ENCODE measurements around the gene SLF2.
"Not testable (repeated sequence)": the region's sequence is repeated elsewhere in the genome, so short reads cannot be mapped to it uniquely, and the experiment has no call there.

The SLF2 gene

DNA sequence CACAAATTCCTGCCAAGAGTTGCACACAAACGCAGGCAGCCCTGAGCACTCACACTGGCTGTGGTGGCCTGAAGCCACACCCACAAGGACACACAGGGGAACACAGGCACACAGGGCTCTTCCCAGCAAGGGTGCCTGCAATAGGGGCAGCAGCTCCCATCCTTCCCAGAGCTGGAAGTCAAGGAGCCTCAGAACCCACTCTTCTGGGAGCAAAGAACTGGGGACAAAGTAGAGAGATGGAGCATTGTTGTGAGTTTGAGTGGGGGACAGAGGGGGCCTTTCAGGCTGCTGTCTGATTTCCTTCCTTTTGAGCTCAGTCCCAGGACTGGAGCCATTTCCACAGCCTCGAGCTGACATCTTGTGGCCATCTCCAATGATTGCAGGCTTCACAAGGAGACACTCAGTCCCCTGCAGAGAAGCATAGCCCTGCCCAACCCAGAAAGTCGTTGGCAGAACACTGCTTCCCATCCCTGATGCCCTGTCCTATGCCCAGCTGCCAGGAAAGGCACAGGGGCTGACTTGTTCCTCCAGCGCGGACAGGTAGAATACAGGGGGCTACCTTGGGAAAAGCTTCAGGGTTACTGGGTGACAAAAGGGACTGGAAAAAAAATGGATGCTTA lies 34.4 kb upstream of the SLF2 start:
- no peak for DNase-seq

DNA sequence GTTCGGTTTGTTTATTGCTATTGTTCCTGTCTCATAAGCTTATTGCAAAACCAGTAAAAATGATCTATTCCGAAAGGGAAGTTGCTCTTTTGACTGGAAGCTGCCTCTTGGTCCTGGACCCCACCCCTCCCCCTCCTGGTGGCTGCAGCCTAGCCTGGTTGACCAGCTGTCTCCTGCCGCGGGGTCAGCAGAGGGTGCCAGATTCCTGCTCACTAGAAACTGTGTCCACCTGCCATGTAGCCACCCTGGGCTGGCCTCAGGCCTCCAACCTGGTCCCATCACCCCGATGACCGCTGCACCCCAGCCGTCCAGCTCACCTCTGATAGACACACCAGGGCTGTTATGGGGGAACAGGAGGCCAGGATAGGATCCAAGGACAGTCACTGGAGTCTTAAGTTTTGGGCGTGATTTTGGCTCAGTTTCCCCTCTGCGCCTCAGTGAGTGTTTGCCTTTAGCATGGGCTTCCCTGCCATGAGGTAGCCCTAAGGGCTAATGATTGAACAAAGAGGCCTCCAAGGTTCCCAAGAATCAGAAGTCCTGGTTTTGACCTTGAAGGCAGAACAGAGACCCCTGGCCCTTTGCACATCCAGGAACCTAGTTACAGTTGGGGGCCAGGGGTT lies 32.9 kb upstream of the SLF2 start:
- DNase-seq = no peak

DNA sequence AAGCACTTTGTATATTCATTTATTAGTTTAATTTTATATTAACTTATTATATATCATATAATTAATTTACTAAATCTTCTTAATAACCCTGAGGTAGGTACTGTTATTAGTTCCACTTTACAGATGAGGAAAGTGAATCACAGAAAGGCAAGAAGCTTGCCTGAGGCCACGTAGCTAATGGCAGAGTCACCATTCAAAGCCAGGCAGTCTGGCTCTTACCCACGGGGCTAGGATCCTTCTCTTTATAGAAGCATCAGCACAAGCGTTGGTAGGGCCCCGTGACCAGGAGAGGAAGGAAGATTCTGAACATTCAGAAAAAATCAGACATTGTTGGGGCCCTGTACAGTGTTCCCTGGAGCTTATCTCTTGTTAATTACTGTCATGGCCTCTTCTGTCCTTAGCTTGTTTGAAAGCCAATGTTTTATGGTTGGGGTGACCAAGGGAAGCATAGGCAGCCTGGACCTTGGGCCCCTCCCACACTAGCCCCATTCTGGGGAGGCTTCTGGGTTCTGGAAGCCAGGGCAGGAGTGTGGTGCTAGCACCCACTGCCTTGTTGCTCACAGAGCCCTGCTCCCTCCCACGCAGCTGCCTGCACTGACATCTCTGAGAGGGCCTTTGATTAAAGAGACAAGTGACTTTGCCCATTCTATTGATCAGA lies 31.1 kb upstream of the SLF2 start:
- no peak for DNase-seq

DNA sequence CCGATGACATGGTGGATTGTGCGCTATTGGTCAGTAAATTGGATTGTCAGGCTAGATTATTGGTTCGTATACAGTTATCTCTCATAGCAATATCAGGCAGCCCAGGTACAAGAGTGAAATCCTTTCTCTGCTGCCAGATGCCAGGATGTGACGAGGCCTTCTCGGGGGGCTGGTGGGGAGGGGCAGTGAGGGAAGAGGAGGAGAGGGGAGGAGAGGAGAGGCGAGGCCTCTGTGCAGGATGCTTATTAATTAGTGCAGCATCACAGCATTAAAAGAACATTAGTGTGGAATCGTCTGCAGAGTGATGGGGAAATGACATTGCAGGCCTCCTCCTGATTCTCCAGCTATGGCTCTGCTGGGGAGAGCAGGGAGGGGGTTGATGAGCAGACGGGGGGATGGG lies 30.5 kb upstream of the SLF2 start:
- DNase-seq = no peak

DNA sequence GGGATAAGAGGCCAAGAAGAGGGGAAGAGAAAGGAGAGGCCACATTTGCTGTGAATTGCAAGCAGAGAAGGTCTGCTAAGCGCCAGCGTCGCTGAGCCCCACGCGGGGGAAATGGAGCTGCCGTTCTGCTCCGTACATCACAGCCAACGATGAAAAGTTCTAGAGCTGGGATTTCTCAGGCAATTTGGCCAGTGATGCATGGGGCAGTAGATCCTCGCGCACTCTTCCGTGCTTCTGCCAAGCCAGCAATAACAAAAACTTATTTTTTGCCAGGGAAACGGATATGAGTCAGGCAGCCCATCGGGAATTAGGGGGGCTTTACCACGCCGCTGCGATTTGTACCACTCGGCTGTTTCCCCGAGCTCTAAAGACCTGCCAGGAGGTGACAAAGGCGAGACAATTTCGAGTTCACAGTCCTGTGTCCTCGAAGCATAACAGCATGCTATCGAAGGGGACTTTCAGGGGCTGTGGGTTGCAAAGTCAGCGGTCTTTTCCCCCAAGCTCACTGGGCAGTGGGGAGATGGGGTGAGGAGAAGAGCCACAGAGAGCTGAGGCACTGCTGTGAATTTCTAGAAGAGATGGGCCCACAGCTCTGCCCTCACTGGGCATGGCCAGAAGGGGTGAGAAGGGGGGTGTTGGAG lies 30.0 kb upstream of the SLF2 start:
- no peak for DNase-seq

DNA sequence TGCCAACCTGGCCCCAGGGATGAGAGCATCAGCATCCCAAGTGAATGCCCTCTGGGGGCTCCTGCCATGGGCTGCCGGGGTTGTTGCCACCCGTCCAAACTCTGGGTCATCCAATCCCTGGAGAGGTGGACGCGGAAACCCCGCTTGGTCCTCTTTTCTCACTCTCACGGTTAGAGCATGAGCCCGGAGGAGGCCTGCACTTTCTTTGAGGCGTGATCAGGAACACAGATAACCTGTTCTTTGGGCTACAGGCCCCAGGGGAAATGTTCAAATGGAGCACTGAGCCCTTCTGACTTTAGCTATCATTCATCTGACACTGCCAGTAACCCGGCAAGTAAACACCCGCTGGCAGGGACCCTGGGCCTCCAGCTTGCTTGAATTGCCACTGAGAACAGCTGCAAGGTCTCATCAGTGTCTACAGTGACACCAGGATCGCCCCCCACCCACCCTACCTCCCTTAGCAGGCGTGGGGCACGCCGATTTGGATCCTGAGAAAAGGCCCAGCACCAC lies 29.4 kb upstream of the SLF2 start:
- DNase-seq = no peak

DNA sequence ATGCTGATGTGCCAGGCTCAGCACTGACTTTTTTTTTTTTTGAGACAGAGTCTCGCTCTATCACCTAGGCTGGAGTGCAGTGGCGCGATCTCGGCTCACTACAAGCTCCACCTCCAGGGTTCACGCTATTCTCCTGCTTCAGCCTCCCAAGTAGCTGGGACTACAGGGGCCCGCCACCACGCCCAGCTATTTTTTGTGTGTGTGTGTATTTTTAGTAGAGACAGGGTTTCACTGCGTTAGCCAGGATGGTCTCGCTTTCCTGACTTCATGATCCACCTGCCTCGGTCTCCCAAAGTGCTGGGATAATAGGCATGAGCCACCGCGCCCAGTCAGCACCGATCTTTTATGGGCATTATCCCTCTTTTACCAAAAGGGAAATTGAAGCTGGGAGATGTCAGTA lies 27.2 kb upstream of the SLF2 start:
- DNase-seq = not testable (repeated sequence)

DNA sequence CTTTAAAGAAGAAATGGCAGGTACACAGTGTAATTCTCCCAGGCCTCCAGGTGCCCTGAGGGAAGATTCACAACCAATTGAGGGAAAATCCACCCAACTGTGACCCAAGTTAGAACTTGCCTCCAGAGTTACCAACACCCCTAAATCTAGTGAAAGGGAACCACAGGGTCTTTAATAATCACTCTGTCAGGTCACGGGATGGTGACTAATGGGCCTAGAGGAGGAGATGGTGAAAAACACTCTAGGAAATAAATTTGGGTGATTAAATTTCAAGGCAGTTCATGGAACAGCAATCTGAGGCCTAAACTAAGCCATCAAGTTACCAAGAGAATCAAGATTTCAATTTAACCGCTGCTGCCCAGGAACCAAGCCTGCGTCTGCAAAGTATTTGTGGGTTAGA lies 26.7 kb upstream of the SLF2 start:
- DNase-seq = no peak

DNA sequence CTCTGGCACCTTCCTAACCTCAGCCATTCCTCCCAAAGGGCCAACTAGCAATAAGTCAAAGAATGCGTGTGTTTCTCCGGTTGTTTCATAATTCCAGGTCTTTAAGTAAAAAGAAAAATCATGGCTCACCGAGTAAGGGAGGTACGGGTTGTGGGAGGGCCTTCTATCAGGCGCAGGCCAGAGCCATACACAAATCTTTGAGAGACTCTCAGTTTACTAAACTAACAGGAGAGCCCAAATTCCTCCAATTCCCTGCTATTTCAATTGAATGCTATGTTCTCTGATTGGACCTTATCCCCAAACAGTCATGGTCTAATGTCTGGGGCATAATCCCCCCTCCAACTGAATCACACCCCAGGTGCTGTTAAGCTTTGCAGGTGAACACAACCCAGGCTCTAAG lies 26.2 kb upstream of the SLF2 start:
- DNase-seq = no peak

DNA sequence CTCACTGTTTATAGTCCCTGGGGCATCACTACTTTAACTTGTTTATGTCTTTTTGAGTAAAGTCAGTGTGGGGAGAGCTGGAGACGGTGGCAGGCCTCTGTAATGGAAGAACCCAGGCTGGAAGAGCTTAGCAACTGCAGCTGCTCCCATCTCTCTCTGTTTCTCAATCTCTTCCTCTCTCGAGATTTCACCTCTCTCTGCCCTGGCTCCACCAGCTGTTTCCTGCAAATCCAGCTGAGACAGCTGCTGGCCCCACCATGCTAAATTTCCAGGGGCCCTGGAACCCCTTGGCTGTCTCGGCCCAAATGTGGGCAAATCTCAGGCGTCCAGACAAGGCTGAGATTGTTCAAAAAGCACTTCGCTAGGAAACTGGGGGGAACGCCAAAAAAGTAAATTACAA lies 25.8 kb upstream of the SLF2 start:
- no peak for DNase-seq

DNA sequence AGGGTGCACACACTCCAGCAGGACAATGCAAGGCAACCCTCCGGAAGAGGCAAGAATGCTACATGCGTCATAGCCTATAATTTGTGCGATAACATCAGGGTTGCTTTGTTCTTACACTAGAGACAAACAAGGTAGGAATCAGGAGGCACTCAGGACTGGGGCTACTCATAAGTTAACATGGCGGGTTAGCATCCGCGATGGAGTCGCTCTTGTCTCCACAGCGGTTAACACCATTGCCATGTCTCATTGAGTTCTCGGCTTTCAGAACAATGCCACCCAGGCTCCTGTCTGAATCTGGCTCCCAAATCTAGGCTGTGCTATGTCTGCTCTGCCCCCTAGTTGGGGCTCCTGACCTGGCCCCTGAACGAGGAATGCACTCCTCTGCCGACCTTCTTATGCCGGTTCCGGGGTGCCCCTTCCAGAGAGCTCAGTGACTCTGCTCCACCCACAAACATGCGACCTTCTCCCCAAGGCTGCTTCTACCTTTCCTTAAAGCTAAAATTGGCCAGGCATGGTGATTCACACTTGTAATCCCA lies 24.9 kb upstream of the SLF2 start:
- no peak for DNase-seq

DNA sequence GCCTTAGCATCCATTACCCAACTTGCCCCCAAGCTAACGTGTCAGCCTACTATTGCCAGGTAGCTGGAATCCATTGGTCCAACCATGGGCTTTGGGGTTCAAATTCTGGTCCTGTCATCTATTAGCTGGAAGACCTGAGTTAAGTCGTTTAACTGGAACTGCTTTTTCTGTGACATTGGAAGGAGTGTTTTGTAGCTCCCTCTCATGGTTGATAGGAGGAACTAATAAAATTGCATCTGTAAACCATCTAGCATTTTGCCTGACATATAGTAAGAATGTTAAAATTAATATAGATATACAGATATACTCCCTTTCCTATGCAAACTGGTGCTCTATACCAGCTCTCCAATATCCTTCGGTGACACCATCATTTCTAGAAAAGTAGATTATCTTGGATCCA lies 23.8 kb upstream of the SLF2 start:
- DNase-seq = no peak

DNA sequence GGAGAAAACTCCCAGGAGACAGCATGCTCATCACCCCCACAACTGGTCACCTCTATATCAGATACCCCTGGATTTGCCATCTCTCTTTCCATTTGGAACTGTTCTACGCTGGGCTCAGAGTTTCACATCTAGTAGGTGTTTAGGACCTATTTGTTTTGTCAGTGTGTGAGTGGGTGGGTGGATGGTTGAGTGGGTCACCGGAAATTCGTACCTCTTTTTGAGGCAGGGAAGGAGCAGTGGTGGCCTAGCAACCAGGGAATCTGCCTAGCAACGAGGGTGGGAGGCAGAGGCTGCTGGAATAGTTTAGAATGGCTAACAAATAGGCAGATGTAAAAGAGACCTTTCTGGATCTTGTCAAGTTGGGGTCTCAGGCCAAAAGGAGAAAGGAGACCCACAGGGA lies 23.2 kb upstream of the SLF2 start:
- no peak for DNase-seq

DNA sequence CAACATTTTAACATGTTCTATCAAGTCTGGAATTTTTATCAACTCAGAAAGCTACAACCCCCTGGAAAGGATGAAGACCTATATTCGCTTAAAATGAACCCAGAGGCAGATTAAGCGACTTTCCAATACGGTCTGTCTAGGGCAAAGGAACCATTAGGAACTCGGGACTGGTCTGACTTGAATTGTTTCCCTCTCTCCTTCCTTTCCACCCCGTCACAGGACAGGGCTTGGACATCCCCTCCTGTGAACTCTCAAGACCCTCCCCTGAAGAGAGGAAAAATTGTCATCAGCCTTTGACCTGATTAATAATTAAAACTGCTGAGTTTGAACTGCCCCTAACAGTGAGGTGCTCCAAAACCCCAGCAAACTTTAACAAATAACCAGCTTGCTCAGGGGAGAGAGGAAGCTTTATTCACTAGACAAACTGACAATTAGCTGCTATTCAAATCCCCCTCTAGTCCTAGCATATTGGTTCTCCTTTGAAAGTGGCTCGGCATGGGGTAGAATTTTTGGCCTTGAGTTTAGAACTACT lies 22.6 kb upstream of the SLF2 start:
- no peak for DNase-seq

DNA sequence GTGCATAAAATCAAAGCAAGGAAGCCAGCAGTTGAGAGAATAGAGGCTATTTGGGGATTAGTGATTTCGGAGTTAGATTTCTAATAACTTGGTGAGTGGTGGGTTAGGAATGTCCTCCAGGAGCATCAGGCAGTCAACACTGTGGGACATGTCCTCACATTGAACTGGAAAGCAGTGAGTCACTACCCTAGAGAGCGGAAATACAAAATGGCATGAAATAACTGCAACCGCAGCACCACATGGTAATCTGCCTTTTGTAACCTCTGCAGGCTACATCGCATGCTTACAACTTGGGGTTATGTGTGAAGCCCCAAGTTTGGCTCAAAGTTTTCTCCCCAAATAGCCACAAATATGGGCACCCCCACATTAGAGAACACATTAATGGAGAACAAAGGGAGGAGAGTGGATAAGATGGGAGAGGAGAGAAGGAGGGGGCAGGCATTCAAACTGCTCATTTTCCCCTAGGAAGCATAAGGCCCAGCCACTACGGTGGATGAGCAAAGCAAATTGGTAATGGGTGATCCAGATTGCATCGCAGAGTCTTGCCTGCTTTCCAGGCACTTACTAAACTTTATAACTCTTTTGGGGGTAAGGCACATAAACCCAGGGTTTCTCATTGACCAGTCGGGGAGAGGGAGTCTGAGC lies 22.0 kb upstream of the SLF2 start:
- DNase-seq = no peak

DNA sequence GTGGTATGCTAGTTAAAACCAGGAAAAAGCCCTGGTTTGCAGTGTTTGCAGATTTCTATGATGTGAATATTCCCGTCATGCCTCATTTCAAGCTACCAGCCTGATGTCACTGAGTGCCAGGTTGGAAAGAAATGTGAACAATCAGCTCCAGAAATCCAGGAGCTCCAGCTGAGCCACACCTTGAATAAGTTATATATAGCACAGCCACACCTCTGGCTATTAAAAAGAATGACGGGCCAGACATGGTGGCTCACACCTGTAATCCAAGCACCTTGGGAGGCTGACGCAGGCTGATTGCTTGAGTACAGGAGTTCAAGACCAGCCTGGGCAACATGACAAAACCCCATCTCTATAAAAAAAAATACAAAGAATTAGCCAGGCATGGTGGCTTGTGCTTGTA lies 18.7 kb upstream of the SLF2 start:
- no peak for DNase-seq

DNA sequence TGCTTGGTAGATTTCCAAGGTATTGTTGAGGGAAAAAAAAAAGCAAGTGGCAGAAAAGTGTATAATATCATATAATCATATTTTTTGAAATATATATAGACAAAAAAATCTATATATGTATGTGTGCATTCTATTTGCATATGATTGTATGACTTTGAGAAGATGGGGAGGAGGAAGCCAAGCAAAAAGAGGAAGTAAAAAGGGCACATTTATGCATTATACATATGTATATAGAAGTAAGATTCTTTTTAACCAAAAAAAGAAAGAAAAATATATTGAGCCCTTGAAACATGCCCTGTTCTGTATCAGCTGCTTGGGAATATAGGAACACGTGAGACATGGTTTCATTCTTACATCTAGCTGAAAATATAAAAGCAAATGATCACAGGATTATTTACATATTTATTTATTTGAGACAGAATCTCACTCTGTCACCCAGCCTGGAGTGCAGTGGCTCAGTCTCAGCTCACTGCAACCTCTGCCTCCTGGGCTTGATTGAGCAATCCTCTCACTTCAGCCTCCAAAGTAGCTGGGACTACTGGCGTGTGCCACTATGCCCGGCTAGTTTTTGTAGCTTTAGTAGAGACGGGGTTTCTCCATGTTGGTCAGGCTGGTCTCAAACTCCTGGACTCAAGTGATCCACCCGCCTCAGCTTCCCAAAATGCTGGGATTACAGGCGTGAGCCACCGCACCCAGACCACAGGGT lies 18.0 kb upstream of the SLF2 start:
- DNase-seq = no peak

DNA sequence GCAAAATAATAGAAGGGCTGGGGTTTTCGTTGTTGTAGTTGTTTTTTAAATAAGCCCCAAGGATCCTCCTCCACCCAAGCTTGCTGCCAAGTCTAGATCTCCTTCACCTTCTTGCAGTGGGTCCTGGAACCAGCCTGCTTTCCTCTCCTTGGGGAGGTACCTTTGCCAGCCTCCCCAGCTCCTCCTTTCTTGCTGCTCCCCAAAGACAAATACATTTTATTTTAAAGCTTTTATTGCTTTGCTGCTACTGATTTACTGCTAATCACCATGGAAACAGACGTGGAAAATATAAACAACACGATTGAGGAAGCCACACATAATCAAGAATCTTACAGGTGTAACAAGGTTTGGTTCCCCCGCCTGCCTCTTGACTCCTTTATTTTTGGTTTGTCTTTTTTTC lies 17.4 kb upstream of the SLF2 start:
- DNase-seq = no peak

DNA sequence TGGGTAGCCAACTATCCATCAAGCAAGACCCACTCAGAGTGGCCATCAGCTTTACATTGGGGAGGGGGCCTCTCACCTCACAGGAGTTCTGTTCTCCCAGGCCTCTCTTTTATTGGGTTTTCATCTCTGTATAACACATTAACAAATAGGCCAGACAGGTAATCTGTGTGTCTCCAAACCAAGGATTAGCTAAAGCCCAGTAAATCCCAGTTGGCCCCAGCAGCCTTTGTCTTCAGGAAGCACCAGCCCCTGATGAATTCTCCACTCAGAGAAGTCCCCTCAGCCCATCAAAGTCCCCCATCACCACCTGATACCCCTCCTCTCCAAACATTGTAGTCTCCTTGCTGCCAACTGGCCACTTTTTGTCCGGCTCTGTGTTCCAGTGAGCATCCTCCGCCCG lies 16.9 kb upstream of the SLF2 start:
- no peak for DNase-seq

DNA sequence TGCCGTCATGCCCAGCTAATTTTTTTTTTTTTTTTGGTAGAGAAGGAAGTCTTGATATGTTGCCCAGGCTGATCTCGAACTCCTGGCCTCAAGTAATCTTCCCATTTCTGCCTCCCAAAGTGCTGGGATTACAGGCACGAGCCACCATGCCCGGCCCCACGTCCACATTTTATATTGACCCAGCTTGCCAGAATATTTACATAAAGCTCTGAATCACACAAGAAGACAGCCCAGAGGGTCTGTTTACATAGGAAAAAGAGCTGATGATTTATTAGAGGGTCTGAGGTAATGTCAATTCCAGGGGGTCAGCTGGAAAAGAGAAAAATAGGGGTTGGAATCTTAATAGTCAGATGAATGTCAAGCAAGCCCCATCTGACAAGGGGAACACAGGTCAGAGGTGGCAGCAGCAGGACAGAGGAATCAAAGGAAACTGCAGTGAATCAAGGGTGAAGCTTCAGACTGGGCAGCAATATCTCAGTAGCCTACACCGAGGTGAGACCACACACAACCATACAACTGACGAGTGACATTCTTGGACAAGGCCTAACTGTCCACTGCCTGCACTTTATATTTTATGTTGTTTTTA lies 15.8 kb upstream of the SLF2 start:
- DNase-seq = no peak

DNA sequence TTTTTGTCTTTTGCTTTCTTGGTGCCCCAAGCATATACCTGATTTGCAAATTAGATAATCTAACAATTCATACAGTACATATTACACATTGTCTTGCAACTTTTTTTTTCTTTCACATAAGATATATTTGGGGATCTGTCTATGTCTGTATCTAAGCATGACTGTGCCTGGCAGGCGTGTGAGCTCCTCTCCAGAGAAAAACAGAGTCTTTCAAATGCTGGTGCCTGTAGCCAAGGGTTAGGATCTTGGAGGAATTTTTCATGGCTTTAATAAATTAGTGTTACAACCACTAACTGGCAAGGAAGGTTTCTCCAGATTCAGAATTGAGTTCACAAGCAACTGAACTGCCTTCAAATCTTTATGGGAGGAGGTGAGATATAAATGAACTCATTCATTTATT lies 14.8 kb upstream of the SLF2 start:
- no peak for DNase-seq

DNA sequence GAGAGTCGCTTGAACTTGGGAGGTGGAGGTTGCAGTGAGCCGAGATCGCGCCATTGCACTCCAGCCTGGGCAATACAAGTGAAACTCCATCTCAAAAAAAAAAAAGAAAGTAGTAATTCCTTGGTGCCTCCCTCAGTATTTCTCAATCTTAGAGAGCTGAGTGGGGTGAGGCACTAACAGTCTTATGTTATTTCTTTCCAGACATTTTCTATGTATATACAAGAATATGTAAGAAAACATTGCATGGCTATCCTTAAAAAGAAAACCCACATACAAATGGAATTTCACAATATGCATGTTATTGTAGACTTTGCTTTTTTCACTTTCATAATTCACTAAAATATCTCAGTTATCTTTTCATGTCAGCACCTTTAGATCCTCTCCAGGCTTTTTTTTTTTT lies 13.6 kb upstream of the SLF2 start:
- DNase-seq = no peak
